ENCODE measurements around the gene NFIX.

The NFIX gene

GRCh38 chr19:13057744-13058143 is 62.5 kb downstream of the NFIX start:
- no peak for DNase-seq (ENCODE audit: low read depth)

DNA sequence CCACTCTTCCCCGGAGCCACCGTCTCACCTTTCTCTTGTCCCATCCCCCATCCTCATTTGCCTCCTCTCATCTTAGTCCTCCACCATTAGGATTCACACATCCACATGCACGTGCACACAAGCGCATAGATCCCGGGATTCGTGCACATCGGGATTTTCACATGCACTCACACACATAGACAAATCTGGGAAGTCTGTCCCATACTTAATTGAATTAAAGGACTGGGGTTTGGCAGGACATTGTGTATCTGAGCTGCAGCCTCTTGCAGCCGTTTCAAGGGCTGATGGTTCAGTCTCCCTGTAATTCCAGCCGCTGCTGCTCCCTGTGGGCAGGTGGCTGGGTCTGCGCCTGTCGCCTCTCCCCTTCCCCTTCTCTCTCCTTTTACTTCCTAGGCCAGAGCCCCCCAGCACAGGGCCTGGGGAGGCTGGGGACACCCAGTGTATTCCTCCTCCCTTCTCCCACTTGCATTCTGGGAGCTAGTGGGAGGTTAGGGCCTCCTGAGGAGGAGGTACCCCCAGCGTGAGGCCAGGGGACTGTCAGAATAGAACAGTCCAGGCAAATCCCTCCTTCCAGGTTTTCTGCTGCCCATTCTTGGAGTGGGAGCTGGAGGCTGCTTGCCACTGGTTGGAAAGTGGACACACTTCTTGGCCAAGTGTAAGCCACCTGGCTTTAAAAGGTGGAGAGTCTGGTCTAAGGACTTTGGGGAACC is 63.8 kb downstream of the NFIX start:
- no peak for DNase-seq (ENCODE audit: low read depth)

DNA sequence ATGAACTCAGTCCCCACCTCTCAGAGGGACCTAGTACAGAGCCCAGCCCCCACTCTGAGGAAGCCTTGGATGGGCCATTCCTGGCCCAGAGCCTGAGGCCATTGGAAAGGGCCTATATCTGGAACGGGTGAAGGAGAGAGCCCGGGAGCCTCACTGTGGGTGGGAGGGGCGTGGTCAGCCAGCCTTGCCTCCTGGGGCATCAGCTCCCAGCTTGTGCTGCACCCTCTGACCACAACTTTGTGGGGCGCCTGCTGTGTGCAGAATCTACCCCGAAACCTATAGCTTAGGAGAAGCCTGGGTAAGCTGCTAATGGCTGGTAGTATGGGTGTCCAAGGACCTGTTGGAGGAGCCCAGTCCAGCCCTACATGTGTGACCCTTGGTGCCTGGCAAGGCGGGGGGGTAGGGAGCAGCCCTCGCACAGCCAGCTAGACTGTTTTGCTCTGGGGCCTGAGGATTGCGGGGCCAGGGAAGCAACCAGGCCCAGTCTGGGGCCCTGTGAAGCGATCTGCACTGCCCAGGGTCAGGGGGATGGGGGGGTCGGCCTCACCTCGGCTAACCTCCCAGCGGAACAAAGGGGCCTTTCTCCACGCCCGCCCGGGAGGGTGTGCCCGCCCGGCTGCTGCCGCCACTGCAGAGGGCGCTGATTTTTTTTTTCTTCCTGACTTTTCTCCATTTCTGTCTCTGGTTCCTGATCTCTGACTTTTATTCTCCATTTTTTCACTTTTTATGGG is 65.1 kb downstream of the NFIX start:
- DNase-seq (ENCODE audit: low read depth) = no peak

DNA sequence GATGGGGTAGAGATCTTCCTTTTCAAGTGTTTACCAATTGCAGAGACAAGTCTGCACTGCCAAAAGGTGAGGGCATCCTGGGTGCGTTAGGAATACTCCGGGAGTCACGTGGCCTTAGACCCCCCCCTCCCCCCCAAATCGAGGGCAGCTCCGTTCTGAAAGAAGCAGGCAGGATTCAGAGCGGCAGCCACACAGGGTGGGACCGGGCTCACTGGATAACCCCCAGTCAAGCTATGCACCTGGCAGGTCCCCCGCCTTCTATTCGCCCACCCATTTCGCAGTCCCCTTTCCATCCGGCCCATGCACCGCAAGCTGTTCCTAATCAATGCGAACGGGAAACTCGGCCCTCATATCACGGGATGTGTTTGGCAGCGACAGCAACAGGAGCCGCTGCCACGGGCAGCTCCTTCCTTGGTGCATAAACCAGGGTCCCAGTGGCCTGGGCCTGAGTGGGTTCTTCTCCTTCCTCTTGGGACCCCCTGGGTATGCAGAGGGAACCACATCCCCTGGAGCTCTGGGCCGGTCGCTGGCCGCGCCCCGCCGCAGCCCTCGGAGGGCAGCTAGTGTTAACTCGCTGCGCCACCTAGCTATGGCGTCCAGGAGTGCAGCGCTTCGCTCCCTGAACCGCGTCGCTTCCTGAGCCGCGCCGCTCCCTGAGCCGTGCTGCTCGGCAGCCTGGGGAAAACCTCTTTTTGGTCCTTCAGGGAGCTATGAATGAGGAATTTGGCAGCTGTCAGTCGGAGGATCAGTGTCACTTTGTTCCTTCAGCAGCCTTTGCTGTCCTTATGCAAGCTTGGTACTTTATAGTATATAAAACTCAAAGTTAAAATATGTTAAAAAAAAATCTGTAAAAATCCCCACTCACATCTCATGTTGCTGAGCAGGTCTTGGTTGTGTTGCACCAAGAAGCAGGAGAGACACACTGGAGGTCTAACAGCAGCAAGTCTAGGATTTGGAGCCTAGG is 66.0 kb downstream of the NFIX start:
- DNase-seq (ENCODE audit: low read depth) = no peak

- DNase-seq (ENCODE audit: low read depth) = no peak
Measured at GRCh38 chr19:13062317-13062716, 67.0 kb downstream of the NFIX start.

DNA sequence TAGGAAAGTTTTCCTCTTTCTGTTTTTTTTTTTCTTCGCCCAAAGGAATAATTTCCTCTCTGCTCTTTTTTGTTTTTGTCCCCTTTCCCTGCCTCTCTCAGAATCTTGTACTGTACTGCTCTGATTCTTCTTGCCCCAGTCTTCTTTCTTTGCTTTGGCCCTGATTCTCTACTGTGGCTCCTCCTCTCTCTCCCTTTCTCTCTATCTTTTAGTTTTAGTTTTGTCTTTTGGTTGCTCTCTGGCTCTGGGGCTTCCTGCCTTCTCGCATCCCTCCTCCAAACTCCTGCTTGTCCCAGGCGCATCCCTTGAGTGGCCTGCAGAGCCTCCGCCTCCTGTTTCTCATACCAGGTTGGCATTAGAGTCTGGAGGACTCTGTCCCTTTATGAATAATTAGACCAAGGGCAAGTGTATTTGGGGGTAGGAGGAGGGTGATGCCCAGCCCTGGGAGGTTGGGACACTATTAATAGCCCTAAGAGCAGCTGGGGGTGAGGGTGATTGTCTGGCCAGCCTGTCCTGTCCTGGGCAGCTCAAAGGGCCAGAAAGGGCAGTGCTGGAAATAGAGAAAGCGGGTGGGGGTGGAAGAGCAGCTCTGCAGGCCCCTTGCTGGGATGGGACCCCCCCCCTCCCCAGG is 68.3 kb downstream of the NFIX start:
- DNase-seq (ENCODE audit: low read depth) = no peak

DNA sequence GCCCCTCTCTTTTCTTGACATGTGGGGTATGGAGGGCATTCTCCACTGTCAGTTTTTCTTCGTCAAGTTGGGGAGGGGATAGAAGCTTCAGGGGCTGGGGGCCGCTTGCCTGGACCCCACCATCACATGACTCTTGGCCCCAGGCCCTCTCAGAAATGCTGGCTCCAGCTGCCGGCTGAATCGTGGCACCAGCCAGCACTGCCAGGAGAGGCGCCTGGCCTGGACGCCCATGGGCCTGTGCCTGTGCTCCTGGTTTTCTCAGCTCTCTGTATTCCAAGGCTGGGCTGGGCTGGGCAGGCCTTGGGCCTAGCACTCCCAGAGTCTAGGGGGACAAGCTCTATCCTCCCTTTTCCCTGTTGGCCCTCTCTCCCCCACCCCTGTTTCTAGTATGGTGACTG is 68.8 kb downstream of the NFIX start:
- no peak for DNase-seq (ENCODE audit: low read depth)

- no peak for DNase-seq (ENCODE audit: low read depth)
Measured at GRCh38 chr19:13066226-13066625, 71.0 kb downstream of the NFIX start.

GRCh38 chr19:13066933-13067807 is 71.9 kb downstream of the NFIX start:
- DNase-seq (ENCODE audit: low read depth) = no peak

GRCh38 chr19:13068085-13068846 is 73.0 kb downstream of the NFIX start:
- no peak for DNase-seq (ENCODE audit: low read depth)

- no peak for DNase-seq (ENCODE audit: low read depth)
Measured at GRCh38 chr19:13069415-13070359, 74.4 kb downstream of the NFIX start.

DNA sequence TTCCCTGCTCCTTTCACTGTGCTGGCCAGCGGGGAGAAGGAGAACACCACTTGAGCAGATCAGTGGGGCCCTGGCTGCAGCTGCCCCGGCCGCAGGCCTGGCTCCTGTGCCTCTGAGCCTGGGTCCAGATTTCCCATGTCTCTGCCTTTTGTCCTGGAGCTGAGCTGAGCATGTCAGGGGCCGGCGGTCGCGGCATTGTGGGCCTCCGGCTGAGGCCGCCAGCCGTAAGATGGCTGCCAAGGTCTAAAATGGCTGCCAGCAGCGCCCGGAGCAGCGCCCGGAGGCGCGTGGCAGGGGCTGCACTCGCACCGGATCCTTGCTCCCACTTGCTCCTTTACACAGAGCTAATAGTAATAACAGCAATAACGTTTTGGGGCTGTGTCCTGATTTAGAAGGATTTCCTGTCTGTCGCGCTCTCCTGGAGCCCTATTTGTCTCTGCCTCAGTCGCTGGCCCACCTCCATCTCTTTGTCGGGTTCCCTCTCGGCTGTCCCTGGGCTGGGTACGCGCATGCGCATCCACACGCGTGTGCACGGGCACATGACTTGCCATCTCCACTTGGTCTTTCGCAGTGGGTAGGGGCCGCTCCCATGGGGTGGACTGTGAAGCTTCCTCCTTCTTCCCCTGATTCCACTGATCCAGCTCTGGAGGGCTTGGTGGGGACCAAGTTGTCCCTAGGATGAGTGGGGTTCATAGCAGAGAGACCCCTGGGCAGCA is 75.3 kb downstream of the NFIX start:
- no peak for DNase-seq (ENCODE audit: low read depth)

DNA sequence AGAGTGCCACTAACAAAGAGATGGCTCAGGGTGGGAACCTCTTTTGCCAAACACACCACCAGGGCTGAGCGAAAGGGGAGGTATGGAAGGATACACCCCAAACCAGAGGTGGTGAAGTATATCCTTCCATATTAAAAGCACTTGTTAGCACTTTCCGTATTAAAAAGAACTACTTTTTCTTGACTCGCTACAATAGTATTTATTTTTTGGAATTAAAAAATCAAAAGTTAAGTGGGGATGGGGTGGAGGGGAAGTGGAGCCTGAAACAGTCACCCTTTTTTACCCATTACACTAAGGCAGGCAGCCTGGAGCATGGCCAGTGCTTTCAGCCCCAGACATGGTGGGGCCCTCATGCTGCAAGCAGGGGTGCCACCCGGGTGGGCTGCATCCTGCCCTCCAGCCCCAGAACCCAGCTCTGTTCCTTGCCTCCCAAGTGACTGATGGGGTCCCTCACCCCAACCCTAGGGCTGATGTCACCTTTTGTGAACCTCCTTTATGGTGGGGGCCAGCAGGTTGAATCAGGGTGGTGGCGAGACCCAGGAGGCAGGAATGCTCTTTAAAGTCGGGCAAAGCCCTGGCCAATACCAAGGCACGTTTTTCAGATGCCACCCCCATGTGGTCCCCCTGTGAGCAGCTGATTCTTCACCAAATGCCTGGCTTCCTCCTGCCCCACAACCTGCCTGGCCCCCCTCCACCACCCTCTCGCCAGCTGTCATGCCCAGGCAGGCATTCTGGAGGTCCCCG is 76.3 kb downstream of the NFIX start:
- DNase-seq (ENCODE audit: low read depth) = no peak

DNA sequence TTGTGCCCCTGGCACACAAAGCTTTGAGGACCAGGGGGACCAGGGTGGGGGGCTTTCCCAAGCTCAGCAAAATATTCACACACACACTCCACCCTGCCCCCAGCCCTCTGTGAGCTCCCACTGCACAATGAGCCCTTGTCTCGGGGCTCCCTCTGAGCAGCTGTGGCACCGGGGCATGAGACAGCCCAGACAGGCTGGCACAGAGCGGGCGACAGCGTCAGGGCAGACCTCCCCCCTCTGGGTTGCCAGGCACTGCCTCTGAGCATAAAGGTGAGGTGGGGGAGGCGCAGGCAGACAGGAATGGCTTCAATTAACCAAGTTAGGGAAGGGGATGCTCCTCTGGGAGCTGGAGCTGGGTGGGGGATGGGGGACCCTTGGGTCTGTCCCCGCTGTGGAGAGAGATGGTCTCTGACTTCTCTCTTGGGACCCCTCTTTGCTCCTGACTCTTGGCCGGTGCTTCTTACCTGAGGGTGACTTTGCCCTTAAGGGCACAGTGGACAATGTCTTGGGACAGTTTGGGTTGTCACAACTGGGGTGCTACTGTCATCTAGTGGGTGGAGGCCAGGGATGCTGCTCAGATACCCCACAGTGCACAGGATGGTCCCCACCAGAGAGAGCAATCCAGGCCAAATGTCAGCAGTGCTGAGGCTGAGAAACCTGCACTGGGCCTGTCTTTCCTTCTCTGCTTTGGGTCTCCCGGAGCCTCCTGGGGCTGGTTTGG is 77.1 kb downstream of the NFIX start:
- DNase-seq (ENCODE audit: low read depth) = no peak

DNA sequence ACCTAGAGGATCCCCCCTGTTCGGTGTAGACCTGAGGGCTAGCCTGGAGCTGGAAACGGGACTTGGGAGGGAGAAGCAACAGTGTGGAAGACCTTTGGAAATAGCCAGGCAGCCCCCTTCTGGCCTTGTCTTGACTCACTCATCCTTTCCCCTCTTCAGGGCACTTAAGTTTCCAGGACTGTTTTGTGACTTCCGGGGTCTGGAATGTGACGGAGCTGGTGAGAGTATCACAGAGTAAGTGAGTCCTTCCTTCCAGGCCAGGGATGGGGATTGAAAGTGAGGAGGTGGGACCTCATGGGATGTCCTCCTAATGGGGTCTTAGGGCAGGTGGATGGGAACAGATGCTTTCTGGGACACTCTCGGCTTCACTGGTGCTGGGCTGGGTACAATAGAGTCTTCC is 78.0 kb downstream of the NFIX start:
- DNase-seq (ENCODE audit: low read depth) = no peak

- no peak for DNase-seq (ENCODE audit: low read depth)
Measured at GRCh38 chr19:13074378-13074777, 79.1 kb downstream of the NFIX start.

- no peak for DNase-seq (ENCODE audit: low read depth)
Measured at GRCh38 chr19:13076320-13076719, 81.0 kb downstream of the NFIX start.

Measured in GM04503 (cell line).